Uterus (tissue), 4 donors: ENCODE results near the gene MCAT. TPM values are rescaled to one million over a fixed set of nuclear protein-coding genes. Genes with fewer than 3 reads are reported as not detected.

ENCODE experiments used
- DNase-seq, 2 donors: peaks; one replicate each; pipeline ENCODE4 v3.0.0-alpha.2; 2019 to 2020
- H3K27ac ChIP-seq, 2 donors: fragments of 200-600 bp; sonication (generic); 1 replicate in 1 of 2; 2 replicates in 1 of 2; pipeline ENCODE4 v1.5.1; 2016 to 2018
- H3K27me3 ChIP-seq, 2 donors: fragments of 200-600 bp; sonication (generic); one replicate each; pipeline ENCODE4 v1.5.1; 2018 to 2019; ENCODE audit warnings: control low read depth in 1 of 2
- H3K36me3 ChIP-seq, 2 donors: fragments of 200-600 bp; sonication (generic); one replicate each; pipeline ENCODE4 v1.5.1; 2019; ENCODE audit warnings: control low read depth in 1 of 2
- H3K4me1 ChIP-seq, 2 donors: fragments of 200-600 bp; sonication (generic); one replicate each; pipeline ENCODE4 v1.5.1; 2018 to 2019; ENCODE audit warnings: control low read depth in 1 of 2
- H3K4me3 ChIP-seq, 2 donors: fragments of 200-600 bp; sonication (generic); 1 replicate in 1 of 2; 2 replicates in 1 of 2; pipeline ENCODE4 v1.5.1; 2018 to 2019; ENCODE audit warnings: mild to moderate bottlenecking in 1 of 2
- H3K9me3 ChIP-seq, 2 donors: fragments of 200-600 bp; sonication (generic); one replicate each; pipeline ENCODE4 v1.5.1; 2019; ENCODE audit warnings: control low read depth in 1 of 2
- POLR2A ChIP-seq, 2 donors: fragments of 450-650 bp; IDR thresholded peaks; one replicate each; pipeline ENCODE4 v1.6.1; 2016; ENCODE audit warnings: antibody characterized with exemption in 2 of 2, mild to moderate bottlenecking in 1 of 2, moderate library complexity in 1 of 2
- intact Hi-C: fragments of 100-400 bp; cut with DNase I; formaldehyde crosslinking; loops from one replicate; pipeline ENCODE4 v1.15.1; 2023; ENCODE audit warnings: low total_unique reads
- total RNA-seq, 4 donors: library from RNA; depleted of rRNA in 3 of 4; stranded (reverse); fragments of >200 nt in 3 of 4; gene quantifications; one replicate each; pipeline versions ENCODE4 v1.1.0 to v1.2.4, GENCODE V29; 2014 to 2023
- TF ChIP-seq, protein P1 (sequence below), 4 experiments: fragments of 200-600 bp in 2 of 4; fragments of 450-650 bp in 2 of 4; sonication (generic) in 2 of 4; IDR thresholded peaks; one replicate each; pipeline ENCODE4 v1.5.1; 2016 to 2019; ENCODE audit warnings: antibody characterized with exemption in 4 of 4, mild to moderate bottlenecking in 2 of 4, moderate library complexity in 1 of 4
- donor health status: DM: yes; HTN: yes; CAD: no.

MCAT gene
- total RNA-seq, 4 donors from 2014 or later: 7.6 to 102 (median 17.6) TPM

DNA sequence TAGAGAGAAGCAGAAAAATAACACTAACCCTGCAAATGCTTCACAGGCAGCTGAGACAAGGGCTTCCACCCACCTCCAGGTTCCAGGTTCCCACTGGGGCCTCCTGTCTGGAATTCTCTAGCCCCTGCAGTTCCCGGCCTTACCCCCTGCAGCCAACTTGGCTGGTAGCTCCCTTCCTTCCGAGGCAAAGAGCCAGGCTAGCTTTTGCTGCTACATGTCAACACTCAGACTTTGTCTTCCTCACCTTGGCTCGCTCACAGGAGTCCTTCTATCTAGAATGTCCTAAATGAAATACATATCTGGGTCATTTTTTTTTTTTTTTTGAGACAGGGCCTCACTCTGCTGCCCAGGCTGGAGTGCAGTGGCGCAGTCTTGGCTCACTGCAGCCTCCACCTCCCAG, 44.1 kb downstream of the MCAT start:
- no peaks in the 10 kb centered on the region for H3K27me3 ChIP-seq
- intact Hi-C loops: no loop called here
- H3K4me3 ChIP-seq: no peak overlapping the region
- no peaks in the 10 kb centered on the region for H3K9me3 ChIP-seq
- no peaks in the 10 kb centered on the region for H3K36me3 ChIP-seq
- TF ChIP-seq, protein P1, sequence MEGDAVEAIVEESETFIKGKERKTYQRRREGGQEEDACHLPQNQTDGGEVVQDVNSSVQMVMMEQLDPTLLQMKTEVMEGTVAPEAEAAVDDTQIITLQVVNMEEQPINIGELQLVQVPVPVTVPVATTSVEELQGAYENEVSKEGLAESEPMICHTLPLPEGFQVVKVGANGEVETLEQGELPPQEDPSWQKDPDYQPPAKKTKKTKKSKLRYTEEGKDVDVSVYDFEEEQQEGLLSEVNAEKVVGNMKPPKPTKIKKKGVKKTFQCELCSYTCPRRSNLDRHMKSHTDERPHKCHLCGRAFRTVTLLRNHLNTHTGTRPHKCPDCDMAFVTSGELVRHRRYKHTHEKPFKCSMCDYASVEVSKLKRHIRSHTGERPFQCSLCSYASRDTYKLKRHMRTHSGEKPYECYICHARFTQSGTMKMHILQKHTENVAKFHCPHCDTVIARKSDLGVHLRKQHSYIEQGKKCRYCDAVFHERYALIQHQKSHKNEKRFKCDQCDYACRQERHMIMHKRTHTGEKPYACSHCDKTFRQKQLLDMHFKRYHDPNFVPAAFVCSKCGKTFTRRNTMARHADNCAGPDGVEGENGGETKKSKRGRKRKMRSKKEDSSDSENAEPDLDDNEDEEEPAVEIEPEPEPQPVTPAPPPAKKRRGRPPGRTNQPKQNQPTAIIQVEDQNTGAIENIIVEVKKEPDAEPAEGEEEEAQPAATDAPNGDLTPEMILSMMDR (IDR thresholded peaks at IDR 0.05): no peak
- no peak for TF ChIP-seq POLR2A (IDR thresholded peaks at IDR 0.05)
- no peak overlapping the region for H3K27ac ChIP-seq
- DNase-seq: no peak
- H3K4me1 ChIP-seq: no peaks in the 10 kb centered on the region

DNA sequence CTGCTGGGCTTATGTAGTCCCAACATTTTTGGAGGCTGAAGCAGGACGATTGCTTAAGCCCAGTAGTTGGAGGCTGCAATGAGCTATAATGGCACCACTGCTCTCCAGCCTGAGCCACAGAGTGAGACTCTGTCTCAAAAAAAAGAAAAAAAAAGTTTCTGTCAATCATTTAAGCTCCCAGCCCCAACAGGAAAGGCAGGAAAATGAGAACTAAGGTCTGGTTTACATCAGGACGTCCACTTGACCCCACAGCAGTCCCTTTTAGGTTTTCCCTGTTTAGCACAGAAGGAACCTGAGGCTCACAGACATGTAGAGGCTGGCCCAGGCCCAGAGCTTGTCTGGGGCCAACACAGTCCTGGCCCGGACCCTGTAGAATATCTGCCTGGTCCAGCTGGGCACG, 44.8 kb downstream of the MCAT start:
- Histone ChIP-seq H3K4me1 (no peaks in the 10 kb centered on the region), H3K9me3 (no peaks in the 10 kb centered on the region), H3K27ac (no peak overlapping the region), H3K4me3 (no peak overlapping the region), H3K36me3 (no peaks in the 10 kb centered on the region), H3K27me3 (no peaks in the 10 kb centered on the region)
- TF ChIP-seq POLR2A (IDR thresholded peaks at IDR 0.05): no peak
- TF ChIP-seq, protein P1 (IDR thresholded peaks at IDR 0.05): no peak
- intact Hi-C loops: no loop called here
- no peak for DNase-seq

DNA sequence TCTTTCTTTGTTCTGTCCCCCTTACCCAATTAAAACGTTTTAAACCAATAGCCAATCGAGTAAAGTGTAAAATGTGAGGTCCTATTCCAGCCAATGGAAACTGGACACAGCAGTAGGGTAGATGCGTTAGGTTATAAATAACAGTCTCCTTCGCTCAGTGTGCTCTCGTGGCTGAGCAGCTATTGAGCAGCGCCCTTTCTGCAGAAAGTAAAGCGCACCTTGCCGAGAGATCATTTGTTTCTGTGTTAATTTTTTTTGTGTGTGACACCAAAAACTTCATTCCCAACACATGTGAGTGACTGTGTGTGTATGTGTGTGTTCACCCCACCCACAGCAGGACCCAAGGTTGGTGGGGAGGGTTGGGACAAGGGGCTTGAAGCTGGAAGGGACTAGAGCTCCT, 46.8 kb downstream of the MCAT start:
- Histone ChIP-seq H3K4me1 (no peaks in the 10 kb centered on the region), H3K9me3 (no peaks in the 10 kb centered on the region), H3K4me3 (no peak overlapping the region), H3K27ac (no peak overlapping the region), H3K27me3 (no peaks in the 10 kb centered on the region), H3K36me3 (no peaks in the 10 kb centered on the region)
- no peak for DNase-seq
- TF ChIP-seq POLR2A (IDR thresholded peaks at IDR 0.05): no peak
- intact Hi-C loops: no loop called here

DNA sequence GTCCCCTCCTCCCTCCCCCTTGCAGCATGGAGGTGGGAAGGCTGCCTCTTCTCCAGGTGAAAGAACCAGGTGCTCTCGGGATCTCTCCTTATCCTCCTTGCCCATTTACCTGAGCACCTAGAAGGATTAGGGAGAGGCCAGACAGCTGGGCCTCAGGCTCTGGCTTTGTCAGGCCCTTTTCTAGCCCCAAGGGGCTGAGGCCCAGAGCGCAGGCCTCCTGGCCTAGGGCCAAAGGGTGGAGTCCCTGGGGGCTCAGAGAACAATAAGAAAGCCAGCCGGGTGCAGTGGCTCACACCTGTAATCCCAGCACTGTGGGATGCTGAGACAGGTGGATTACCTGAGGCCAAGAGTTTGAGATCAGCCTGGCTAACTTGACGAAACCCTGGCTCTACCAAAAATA, 48.6 kb downstream of the MCAT start:
- DNase-seq: no peak
- intact Hi-C loops: no loop called here
- Histone ChIP-seq H3K27me3 (no peaks in the 10 kb centered on the region), H3K9me3 (no peaks in the 10 kb centered on the region), H3K36me3 (no peaks in the 10 kb centered on the region), H3K27ac (no peak overlapping the region), H3K4me1 (no peaks in the 10 kb centered on the region), H3K4me3 (no peak overlapping the region)
- TF ChIP-seq POLR2A (IDR thresholded peaks at IDR 0.05): no peak
- TF ChIP-seq, protein P1 (IDR thresholded peaks at IDR 0.05): no peak

DNA sequence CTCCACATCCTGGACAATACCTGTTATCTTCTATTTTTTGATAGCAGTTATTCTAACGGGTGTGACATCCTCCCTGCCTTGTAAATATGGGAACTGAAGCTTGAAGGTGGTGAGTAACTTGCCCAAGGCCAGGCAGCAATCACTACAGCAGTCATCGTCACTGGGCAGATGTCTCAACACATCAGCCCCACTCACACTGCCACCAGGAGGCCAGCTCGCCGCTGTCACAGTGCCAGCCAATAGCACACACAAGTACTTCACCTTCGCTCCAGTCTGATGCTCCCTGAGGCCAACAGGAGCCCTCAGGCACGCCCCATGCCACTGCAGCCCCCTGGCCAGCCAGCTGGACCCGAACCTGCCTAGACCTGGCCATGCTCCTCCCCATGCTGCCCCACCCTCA, 49.1 kb downstream of the MCAT start:
- Histone ChIP-seq H3K36me3 (no peaks in the 10 kb centered on the region), H3K27me3 (no peaks in the 10 kb centered on the region), H3K27ac (no peak overlapping the region), H3K4me1 (no peaks in the 10 kb centered on the region), H3K4me3 (no peak overlapping the region), H3K9me3 (no peaks in the 10 kb centered on the region)
- intact Hi-C loops: no loop called here
- TF ChIP-seq, protein P1 (IDR thresholded peaks at IDR 0.05): no peak
- TF ChIP-seq POLR2A (IDR thresholded peaks at IDR 0.05): no peak
- DNase-seq: no peak

DNA sequence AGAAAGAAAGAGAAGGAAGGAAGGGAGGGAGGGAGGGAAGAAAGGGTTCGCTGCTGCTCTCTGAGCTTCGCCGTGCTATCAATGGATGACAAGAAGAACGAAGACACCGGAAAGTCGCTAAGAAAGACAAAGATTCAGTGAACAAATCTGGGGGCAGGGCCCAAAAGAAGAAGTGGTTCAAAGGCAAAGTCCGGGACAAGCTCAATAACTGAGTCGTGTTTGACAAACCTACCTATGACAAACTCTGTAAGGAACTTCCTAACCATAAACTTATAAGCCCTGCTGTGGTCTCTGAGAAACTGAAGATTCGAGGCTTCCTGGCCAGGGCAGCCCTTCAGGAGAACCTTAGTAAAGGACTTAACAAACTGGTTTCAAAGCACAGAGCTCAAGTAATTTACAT, 51.1 kb downstream of the MCAT start:
- no peaks in the 10 kb centered on the region for H3K9me3 ChIP-seq
- TF ChIP-seq, protein P1 (IDR thresholded peaks at IDR 0.05): no peak
- no peak for TF ChIP-seq POLR2A (IDR thresholded peaks at IDR 0.05)
- H3K36me3 ChIP-seq: no peaks in the 10 kb centered on the region
- no peak overlapping the region for H3K27ac ChIP-seq
- no peak for DNase-seq
- H3K4me3 ChIP-seq: no peak overlapping the region
- intact Hi-C loops: no loop called here
- H3K4me1 ChIP-seq: peaks cover 0 to 4% of the 10 kb centered on the region in 2 donors
- no peaks in the 10 kb centered on the region for H3K27me3 ChIP-seq
